ENCODE data around the gene SLC39A11.

Gene SLC39A11

DNA sequence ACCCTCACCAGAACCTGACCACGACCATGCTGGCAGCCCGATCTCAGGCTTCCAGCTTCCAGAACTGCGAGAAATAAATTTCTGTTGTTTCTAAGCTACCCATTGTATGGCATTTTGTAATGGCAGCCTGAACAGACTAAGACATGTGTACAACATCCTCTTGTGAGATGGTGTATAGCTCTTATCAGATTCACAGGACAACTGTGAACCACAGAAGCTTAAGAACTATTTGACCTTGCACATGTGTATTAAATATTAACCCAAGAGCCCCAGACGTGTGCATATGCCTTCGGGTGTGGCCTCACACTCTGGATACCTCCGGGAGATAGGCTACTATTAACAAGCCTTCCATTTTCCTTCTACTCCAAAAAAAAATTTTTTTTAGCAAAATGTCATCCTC is 248.9 kb downstream of the SLC39A11 start:
- H3K4me3 ChIP-seq (replicated peaks; ENCODE audit: insufficient read depth, low read length): no peak overlapping the region
- no peak overlapping the region for H3K27ac ChIP-seq (replicated peaks)
- no peak for DNase-seq (ENCODE audit: low read depth in 1 of 2, low spot score in 1 of 2)
- no peak for TF ChIP-seq SPI1 (IDR thresholded peaks at IDR 0.05; ENCODE audit: borderline replicate concordance, low read depth)
- TF ChIP-seq, protein P1, sequence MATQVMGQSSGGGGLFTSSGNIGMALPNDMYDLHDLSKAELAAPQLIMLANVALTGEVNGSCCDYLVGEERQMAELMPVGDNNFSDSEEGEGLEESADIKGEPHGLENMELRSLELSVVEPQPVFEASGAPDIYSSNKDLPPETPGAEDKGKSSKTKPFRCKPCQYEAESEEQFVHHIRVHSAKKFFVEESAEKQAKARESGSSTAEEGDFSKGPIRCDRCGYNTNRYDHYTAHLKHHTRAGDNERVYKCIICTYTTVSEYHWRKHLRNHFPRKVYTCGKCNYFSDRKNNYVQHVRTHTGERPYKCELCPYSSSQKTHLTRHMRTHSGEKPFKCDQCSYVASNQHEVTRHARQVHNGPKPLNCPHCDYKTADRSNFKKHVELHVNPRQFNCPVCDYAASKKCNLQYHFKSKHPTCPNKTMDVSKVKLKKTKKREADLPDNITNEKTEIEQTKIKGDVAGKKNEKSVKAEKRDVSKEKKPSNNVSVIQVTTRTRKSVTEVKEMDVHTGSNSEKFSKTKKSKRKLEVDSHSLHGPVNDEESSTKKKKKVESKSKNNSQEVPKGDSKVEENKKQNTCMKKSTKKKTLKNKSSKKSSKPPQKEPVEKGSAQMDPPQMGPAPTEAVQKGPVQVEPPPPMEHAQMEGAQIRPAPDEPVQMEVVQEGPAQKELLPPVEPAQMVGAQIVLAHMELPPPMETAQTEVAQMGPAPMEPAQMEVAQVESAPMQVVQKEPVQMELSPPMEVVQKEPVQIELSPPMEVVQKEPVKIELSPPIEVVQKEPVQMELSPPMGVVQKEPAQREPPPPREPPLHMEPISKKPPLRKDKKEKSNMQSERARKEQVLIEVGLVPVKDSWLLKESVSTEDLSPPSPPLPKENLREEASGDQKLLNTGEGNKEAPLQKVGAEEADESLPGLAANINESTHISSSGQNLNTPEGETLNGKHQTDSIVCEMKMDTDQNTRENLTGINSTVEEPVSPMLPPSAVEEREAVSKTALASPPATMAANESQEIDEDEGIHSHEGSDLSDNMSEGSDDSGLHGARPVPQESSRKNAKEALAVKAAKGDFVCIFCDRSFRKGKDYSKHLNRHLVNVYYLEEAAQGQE (IDR thresholded peaks at IDR 0.05; ENCODE audit: insufficient replicate concordance, low read depth): no peak
- TF ChIP-seq, protein P2, sequence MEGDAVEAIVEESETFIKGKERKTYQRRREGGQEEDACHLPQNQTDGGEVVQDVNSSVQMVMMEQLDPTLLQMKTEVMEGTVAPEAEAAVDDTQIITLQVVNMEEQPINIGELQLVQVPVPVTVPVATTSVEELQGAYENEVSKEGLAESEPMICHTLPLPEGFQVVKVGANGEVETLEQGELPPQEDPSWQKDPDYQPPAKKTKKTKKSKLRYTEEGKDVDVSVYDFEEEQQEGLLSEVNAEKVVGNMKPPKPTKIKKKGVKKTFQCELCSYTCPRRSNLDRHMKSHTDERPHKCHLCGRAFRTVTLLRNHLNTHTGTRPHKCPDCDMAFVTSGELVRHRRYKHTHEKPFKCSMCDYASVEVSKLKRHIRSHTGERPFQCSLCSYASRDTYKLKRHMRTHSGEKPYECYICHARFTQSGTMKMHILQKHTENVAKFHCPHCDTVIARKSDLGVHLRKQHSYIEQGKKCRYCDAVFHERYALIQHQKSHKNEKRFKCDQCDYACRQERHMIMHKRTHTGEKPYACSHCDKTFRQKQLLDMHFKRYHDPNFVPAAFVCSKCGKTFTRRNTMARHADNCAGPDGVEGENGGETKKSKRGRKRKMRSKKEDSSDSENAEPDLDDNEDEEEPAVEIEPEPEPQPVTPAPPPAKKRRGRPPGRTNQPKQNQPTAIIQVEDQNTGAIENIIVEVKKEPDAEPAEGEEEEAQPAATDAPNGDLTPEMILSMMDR (IDR thresholded peaks at IDR 0.05; ENCODE audit: insufficient read depth, low read length): no peak
- no peak for TF ChIP-seq GABPA (IDR thresholded peaks at IDR 0.05; ENCODE audit: low read depth)
- TF ChIP-seq POLR2AphosphoS5 (IDR thresholded peaks at IDR 0.05; ENCODE audit: low read depth): no peak
- no peaks in the 10 kb centered on the region for H3K27me3 ChIP-seq (ENCODE audit: insufficient read depth, poor library complexity, severe bottlenecking)

GRCh38 chr17:72840019-72840418 is 252.5 kb downstream of the SLC39A11 start:
- TF ChIP-seq SPI1 (IDR thresholded peaks at IDR 0.05; ENCODE audit: borderline replicate concordance, low read depth): no peak
- TF ChIP-seq, protein P1 (IDR thresholded peaks at IDR 0.05; ENCODE audit: insufficient replicate concordance, low read depth): no peak
- no peak for TF ChIP-seq GABPA (IDR thresholded peaks at IDR 0.05; ENCODE audit: low read depth)
- Histone ChIP-seq H3K4me3 (replicated peaks; ENCODE audit: insufficient read depth, low read length) (no peak overlapping the region), H3K27me3 (ENCODE audit: insufficient read depth, poor library complexity, severe bottlenecking) (no peaks in the 10 kb centered on the region), H3K27ac (replicated peaks) (no peak overlapping the region)
- no peak for DNase-seq (ENCODE audit: low read depth in 1 of 2, low spot score in 1 of 2)

- Histone ChIP-seq H3K4me3 (replicated peaks; ENCODE audit: insufficient read depth, low read length) (no peak overlapping the region), H3K27ac (replicated peaks) (no peak overlapping the region), H3K27me3 (ENCODE audit: insufficient read depth, poor library complexity, severe bottlenecking) (no peaks in the 10 kb centered on the region)
- TF ChIP-seq, protein P1 (IDR thresholded peaks at IDR 0.05; ENCODE audit: insufficient replicate concordance, low read depth): no peak
- TF ChIP-seq SPI1 (IDR thresholded peaks at IDR 0.05; ENCODE audit: borderline replicate concordance, low read depth) (no peak), POLR2AphosphoS5 (IDR thresholded peaks at IDR 0.05; ENCODE audit: low read depth) (no peak), GABPA (IDR thresholded peaks at IDR 0.05; ENCODE audit: low read depth) (no peak)
- TF ChIP-seq, protein P2 (IDR thresholded peaks at IDR 0.05; ENCODE audit: insufficient read depth, low read length): no peak
- DNase-seq (ENCODE audit: low read depth in 1 of 2, low spot score in 1 of 2): no peak
Measured at GRCh38 chr17:72839131-72839725, 253.3 kb downstream of the SLC39A11 start.

Measured in HL-60 (cell line).